GM12892 (cell line): Measurements from ENCODE around the gene TEX261.

Experiments
- POLR2A ChIP-seq: IDR thresholded peaks from 2 replicates; pipeline ENCODE4 v1.6.1; 2011; ENCODE audit warnings: low read depth, low read length, control low read depth
- POLR2AphosphoS5 ChIP-seq: IDR thresholded peaks from 2 replicates; pipeline ENCODE4 v1.6.1; 2011; ENCODE audit warnings: low read depth, low read length, control low read depth
- TAF1 ChIP-seq: IDR thresholded peaks from 2 replicates; pipeline ENCODE4 v1.6.1; 2011; ENCODE audit warnings: low read depth, mild to moderate bottlenecking, control low read depth, low read length, borderline replicate concordance

DNA sequence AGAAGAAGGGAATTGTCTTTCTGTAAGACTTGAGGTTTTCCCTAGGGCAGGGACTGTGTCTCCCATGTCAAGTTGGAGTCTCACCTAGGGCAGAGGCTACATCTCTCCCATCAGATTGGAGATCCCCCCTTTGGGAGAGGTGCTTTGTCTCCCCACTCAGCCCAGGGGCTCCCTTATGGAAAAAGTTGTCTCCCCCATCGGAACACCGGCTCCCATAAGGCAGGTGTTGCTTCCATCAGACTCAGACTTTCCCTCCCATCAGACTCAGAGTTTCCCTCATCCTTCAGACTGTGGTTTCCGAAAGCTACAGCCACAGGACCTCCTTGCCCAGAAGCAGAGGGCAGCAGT lies 10.5 kb downstream of the TEX261 start:
- TF ChIP-seq POLR2AphosphoS5: no peak
- no peak for TF ChIP-seq POLR2A
- no peak for TF ChIP-seq TAF1
